GM03348 (cell line): Measurements from ENCODE around the gene KCNK4.

Source experiments
- DNase-seq: peaks from one replicate; pipeline ENCODE4 v3.0.0; 2012; ENCODE audit warnings: low spot score

Gene KCNK4

GRCh38 chr11:64253481-64253880 lies 37.6 kb upstream of the KCNK4 start:
- no peak for DNase-seq

GRCh38 chr11:64254326-64254725 lies 36.8 kb upstream of the KCNK4 start:
- DNase-seq: no peak

GRCh38 chr11:64255135-64256128 lies 35.7 kb upstream of the KCNK4 start:
- no peak for DNase-seq

- no peak for DNase-seq
Observed at GRCh38 chr11:64256300-64256699, 34.8 kb upstream of the KCNK4 start.

GRCh38 chr11:64258356-64258755 lies 32.7 kb upstream of the KCNK4 start:
- DNase-seq: no peak

GRCh38 chr11:64258946-64259532 lies 32.1 kb upstream of the KCNK4 start:
- DNase-seq: no peak

- no peak for DNase-seq
Observed at GRCh38 chr11:64259533-64260067, 31.5 kb upstream of the KCNK4 start.

- no peak for DNase-seq
Observed at GRCh38 chr11:64260147-64260708, 30.9 kb upstream of the KCNK4 start.

- no peak for DNase-seq
Observed at GRCh38 chr11:64261556-64262080, 29.5 kb upstream of the KCNK4 start.

GRCh38 chr11:64262271-64263002 lies 28.7 kb upstream of the KCNK4 start:
- no peak for DNase-seq

GRCh38 chr11:64263021-64263946 lies 27.8 kb upstream of the KCNK4 start:
- DNase-seq: no peak

- no peak for DNase-seq
Observed at GRCh38 chr11:64263947-64264317, 27.2 kb upstream of the KCNK4 start.

- no peak for DNase-seq
Observed at GRCh38 chr11:64264371-64264852, 26.7 kb upstream of the KCNK4 start.

GRCh38 chr11:64265176-64266160 lies 25.6 kb upstream of the KCNK4 start:
- no peak for DNase-seq

GRCh38 chr11:64266339-64266738 lies 24.8 kb upstream of the KCNK4 start:
- DNase-seq: no peak

GRCh38 chr11:64267207-64267945 lies 23.7 kb upstream of the KCNK4 start:
- no peak for DNase-seq

- DNase-seq: peak; percentile 19
Observed at GRCh38 chr11:64268025-64268892, 22.8 kb upstream of the KCNK4 start.
